ENCODE measurements around the gene APBB2.

Gene APBB2

DNA sequence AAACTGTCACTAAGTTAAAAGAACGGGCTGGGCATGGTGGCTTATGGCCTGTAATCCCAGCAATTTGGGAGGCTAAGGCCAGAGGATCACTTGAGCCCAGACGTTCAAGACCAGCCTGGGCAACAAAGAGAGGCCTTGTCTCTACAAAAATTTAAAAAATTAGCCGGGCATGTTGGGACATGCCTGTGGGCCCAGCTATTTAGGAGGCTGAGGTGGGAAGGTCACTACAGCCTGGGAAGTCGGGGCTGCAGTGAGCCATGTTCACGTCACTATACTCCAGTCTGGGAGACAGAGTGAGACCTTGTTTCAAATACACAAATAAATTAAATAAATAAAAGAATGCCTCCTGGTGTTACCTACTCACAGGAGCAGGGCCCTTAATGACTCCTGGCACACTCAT, 69.5 kb downstream of the APBB2 start:
- DNase-seq (ENCODE audit: insufficient read length, low spot score) (no peak), FAIRE-seq (no peak)
- no peak for TF ChIP-seq CTCF (IDR thresholded peaks at IDR 0.05; ENCODE audit: insufficient read depth, missing control alignments)

DNA sequence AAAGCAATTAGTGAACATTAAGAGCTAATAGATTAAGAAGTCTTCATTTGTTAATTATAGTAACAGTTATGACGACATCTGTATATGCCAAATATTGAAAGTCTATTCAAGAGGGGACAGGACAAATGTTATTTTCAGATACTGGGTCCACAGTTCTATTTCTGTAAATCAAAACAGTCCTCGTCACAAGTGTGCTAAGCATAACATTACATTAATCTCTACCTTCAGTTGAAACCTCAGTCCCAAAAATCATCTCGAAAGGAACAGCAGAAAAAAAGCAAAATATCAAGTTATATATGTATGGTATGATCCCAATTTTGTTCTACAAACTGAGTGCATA, 70.3 kb downstream of the APBB2 start:
- no peak for FAIRE-seq

DNA sequence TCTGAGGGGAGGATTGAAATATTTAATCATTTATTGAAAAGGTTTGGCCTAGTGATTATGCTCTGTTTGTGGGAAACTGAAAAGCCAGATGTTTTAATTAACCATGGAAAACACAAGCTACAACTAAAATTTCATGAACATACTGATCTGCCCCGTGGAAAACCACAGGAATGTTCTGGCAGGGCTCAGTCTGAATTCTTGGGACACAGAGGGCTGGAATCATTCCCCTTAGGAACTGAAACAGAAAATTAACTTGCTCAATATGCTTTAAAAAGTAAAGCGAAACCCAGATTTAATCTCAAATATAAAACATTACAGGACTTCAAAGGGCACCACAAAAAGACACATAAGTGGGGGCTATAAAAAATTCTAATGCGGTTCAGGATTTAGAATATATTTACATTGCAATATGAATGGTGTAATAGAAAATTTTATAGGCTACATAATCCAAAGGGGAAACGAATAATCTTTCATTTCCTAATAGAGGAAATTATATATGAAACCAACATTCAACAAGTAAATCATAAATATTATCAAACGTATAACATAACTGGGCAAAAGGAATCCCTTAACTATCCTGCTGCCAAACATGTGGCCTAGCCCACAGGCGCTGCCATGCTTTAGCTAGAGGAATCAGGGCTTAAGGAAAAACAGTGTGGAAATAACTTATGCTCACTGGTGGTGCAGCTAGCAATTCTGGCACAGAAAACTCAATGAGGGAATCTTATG, 70.9 kb downstream of the APBB2 start:
- DNase-seq (ENCODE audit: insufficient read length, low spot score) (no peak), FAIRE-seq (no peak)
- TF ChIP-seq CTCF (IDR thresholded peaks at IDR 0.05; ENCODE audit: insufficient read depth, missing control alignments), result no peak

More for the DNA sequence above, 70.3 kb downstream of the APBB2 start:
- DNase-seq (ENCODE audit: insufficient read length, low spot score), result no peak
- no peak for TF ChIP-seq CTCF (IDR thresholded peaks at IDR 0.05; ENCODE audit: insufficient read depth, missing control alignments)

DNA sequence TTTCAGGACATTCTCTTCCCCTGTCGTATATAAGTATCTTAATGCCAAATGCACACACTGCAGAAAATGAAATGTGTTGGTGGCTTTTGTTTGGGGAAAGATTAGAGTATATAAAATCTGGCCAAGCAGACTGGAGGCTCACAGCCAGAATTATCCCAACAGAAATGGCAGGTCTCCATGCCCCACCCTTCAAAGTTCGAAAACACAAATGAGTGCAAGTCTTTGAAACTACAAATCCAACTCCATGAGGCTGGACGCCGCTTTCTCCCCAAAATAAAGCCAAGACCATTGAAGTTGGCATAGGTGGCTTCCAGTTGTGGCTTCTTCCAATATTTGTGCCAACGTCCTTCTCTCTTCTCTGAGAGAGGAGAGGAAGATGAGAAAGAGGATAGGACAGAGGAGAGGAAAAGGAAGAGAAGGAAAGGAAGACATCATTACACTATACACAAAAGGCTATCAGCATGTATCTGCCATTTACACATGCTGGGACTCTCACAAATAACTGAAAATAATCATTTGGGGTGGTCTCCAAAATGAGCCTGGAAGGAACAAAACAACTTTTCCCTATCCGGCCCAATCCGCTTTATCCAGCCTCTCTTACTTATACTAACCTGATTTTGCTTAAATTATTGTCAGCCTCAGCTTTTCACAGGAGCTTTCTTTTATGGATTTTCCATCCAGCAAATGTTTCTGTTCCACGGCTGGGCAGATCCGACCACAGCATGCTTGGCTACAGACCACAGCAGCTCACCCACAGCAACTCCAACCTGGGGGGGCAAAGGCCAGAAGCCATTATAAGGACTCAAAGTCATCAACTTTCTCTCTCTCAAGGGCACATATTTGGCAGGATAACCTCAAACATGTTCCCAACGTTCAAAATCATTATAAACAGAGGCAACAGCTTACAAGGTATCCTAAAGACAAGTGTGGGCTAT, 71.7 kb downstream of the APBB2 start:
- DNase-seq (ENCODE audit: insufficient read length, low spot score) (no peak), FAIRE-seq (no peak)
- TF ChIP-seq CTCF (IDR thresholded peaks at IDR 0.05; ENCODE audit: insufficient read depth, missing control alignments), result no peak

GRCh38 chr4:41141900-41142299, 72.4 kb downstream of the APBB2 start:
- DNase-seq (ENCODE audit: insufficient read length, low spot score) (no peak), FAIRE-seq (no peak)
- TF ChIP-seq CTCF (IDR thresholded peaks at IDR 0.05; ENCODE audit: insufficient read depth, missing control alignments), result no peak

- DNase-seq (ENCODE audit: insufficient read length, low spot score) (no peak), FAIRE-seq (no peak)
Observed at GRCh38 chr4:41140410-41140809, 73.9 kb downstream of the APBB2 start.

More at GRCh38 chr4:41140410-41140809, 73.9 kb downstream of the APBB2 start:
- TF ChIP-seq CTCF (IDR thresholded peaks at IDR 0.05; ENCODE audit: insufficient read depth, missing control alignments), result no peak

All from D721Med (cell line).